ENCODE measurements around the gene RC3H1. TPM values are rescaled to one million over a fixed set of nuclear protein-coding genes. Genes with fewer than 3 reads are reported as not detected.
A peak's percentile ranks its signal among the peaks of the same experiment; 100 is the strongest.

Gene RC3H1
- total and polyA plus RNA-seq, 9 of the 15 experiments (the other 6 are each of a cell fraction or from before 2014, with no cell fraction given) = 2.4 to 31.7 (median 12.4) TPM

- H3K36me3 ChIP-seq (ENCODE audit: control insufficient read depth, insufficient read depth, low read length) = no peaks in the 10 kb centered on the region
- H3K4me3 ChIP-seq = no peak overlapping the region
- H3K4me2 ChIP-seq (ENCODE audit: insufficient read depth, low read length) = no peak overlapping the region
- H3K9me3 ChIP-seq (replicated peaks; ENCODE audit: control insufficient read depth, insufficient read depth, low read depth, low read length) = no peaks in the 10 kb centered on the region
- in situ Hi-C loops (cut with MboI) = no loop called here
- POLR2A ChIA-PET = interaction anchor here (0.6 to 2.2 kb wide), 9 partner anchors 9 to 572 kb away, joined by 3 to 7 read pairs (median 4); partner anchors contain the start of gene ZBTB37
- FAIRE-seq (peak; percentile 32), DNase-seq (ENCODE audit: extremely low read depth in 1 of 4, low spot score in 3 of 4) (peak in 1 of 4 experiments; percentile 59), ATAC-seq (peak; percentile 71)
- no peak overlapping the region for H3K9ac ChIP-seq (ENCODE audit: insufficient read depth in 1 of 2, low read depth in 2 of 2, low read length in 2 of 2)
- 26% methylated on average over 1 of the region's 1 CpG for WGBS (ENCODE audit: insufficient coverage, low coverage, missing lambda C conversion rate)
- no TSS peak for BruUV-seq (replicated peaks)
- peaks cover 0 to 10% of the 10 kb centered on the region in 2 experiments; a peak in 1 of 5 replicates for H3K4me1 ChIP-seq (replicated peaks in 1 of 2; ENCODE audit: control insufficient read depth in 2 of 2, insufficient read depth in 2 of 2, low read length in 2 of 2)
- H3K27me3 ChIP-seq (ENCODE audit: control insufficient read depth in 2 of 2, insufficient read depth in 2 of 2, low read length in 2 of 2) = no peaks in the 10 kb centered on the region
- H4K20me1 ChIP-seq (replicated peaks; ENCODE audit: control insufficient read depth, insufficient read depth, low read length) = no peaks in the 10 kb centered on the region
- CTCF ChIA-PET (ENCODE audit: low intra/inter-chr PET ratio) = no interaction called here
- no peak overlapping the region for H3K27ac ChIP-seq (ENCODE audit: extremely low read depth, low read depth, low read length)
- H3K9me1 ChIP-seq (ENCODE audit: control insufficient read depth, insufficient read depth, low read length) = no peaks in the 10 kb centered on the region
- no peak overlapping the region for H2AFZ ChIP-seq (ENCODE audit: low read depth, low read length)
- H3K79me2 ChIP-seq (ENCODE audit: control insufficient read depth, insufficient read depth, low read length) = no peaks in the 10 kb centered on the region
- intact Hi-C loops (cut with micrococcal nuclease) = loop anchor here (5.0 kb wide), 1 partner anchor 46 kb away; the partner anchor contains the start of gene RC3H1
- TF ChIP-seq SP2 (IDR thresholded peaks at IDR 0.05; ENCODE audit: extremely low read depth, low read depth, low read length, poor library complexity, severe bottlenecking) (no peak), HDAC1 (IDR thresholded peaks at IDR 0.05) (no peak), CCNT2 (IDR thresholded peaks at IDR 0.05; ENCODE audit: borderline replicate concordance, extremely low read depth, insufficient read length, low read depth, low read length) (no peak), RCOR1 (IDR thresholded peaks at IDR 0.05; ENCODE audit: borderline replicate concordance in 1 of 2, low read depth in 2 of 2, low read length in 2 of 2) (peak in 1 of 2 experiments; percentile 34; a peak in 1 of 4 replicates), ZNF77 (CRISPR knock-in tag; IDR thresholded peaks at IDR 0.05) (no peak), KHSRP (IDR thresholded peaks at IDR 0.05) (no peak), ZNF830 (CRISPR knock-in tag; IDR thresholded peaks at IDR 0.05) (no peak), ZNF79 (CRISPR knock-in tag; IDR thresholded peaks at IDR 0.05; ENCODE audit: low read depth) (no peak), OTX1 (CRISPR knock-in tag; IDR thresholded peaks at IDR 0.05) (no peak), SAP30 (IDR thresholded peaks at IDR 0.05; ENCODE audit: borderline replicate concordance, insufficient read depth, low read depth, low read length, poor library complexity, severe bottlenecking) (no peak), GTF2E2 (tag; IDR thresholded peaks at IDR 0.05) (no peak), ETS2 (tag; IDR thresholded peaks at IDR 0.05; ENCODE audit: borderline replicate concordance, poor library complexity, severe bottlenecking) (no peak), ARID3A (IDR thresholded peaks at IDR 0.05; ENCODE audit: borderline replicate concordance, low read depth, low read length) (peak; percentile 43; the same call in 1 of the 2 replicates), MTF1 (CRISPR knock-in tag; IDR thresholded peaks at IDR 0.05; ENCODE audit: borderline replicate concordance) (no peak), TRIM25 (IDR thresholded peaks at IDR 0.05; ENCODE audit: borderline replicate concordance) (no peak), SNRNP70 (optimal IDR thresholded peaks at IDR 0.05; ENCODE audit: low read depth, low read length) (no peak)
- TF ChIP-seq, protein P1, sequence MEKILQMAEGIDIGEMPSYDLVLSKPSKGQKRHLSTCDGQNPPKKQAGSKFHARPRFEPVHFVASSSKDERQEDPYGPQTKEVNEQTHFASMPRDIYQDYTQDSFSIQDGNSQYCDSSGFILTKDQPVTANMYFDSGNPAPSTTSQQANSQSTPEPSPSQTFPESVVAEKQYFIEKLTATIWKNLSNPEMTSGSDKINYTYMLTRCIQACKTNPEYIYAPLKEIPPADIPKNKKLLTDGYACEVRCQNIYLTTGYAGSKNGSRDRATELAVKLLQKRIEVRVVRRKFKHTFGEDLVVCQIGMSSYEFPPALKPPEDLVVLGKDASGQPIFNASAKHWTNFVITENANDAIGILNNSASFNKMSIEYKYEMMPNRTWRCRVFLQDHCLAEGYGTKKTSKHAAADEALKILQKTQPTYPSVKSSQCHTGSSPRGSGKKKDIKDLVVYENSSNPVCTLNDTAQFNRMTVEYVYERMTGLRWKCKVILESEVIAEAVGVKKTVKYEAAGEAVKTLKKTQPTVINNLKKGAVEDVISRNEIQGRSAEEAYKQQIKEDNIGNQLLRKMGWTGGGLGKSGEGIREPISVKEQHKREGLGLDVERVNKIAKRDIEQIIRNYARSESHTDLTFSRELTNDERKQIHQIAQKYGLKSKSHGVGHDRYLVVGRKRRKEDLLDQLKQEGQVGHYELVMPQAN (IDR thresholded peaks at IDR 0.05; ENCODE audit: borderline replicate concordance) = no peak
Observed at GRCh38 chr1:174068000-174068399, 45.8 kb upstream of the RC3H1 start.

Data from K562 (cell line).